GM21786 (cell line): ENCODE measurements around the gene MAMLD1.

ENCODE experiments used
- ATAC-seq: cut with Tn5 transposase; IDR thresholded peaks from one replicate; pipeline ENCODE4 v1.9.1; 2021; ENCODE audit not compliant: unreplicated experiment

Gene MAMLD1

DNA sequence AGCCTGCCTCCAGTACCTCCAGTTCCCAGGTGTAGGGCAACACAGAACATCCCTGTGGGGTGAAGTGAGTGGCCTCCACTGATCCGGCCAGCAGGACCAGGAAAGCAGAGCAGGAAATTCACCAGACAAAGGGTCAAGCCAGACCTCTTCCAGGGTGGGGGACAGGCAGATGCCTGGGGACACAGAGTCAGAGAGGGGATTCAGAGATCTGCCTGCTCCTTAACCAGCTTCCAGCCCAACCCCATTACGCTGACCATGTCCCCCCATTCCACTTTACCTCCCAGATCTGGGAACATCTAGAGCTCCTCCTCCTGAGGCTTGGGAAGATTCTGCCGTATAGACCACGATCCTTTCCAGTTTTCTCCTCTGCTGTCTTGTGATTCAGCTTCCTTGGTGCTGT lies 132.4 kb downstream of the MAMLD1 start:
- ATAC-seq: no peak

- no peak for ATAC-seq
Observed at GRCh38 chrX:150499240-150499639, 136.1 kb downstream of the MAMLD1 start.

DNA sequence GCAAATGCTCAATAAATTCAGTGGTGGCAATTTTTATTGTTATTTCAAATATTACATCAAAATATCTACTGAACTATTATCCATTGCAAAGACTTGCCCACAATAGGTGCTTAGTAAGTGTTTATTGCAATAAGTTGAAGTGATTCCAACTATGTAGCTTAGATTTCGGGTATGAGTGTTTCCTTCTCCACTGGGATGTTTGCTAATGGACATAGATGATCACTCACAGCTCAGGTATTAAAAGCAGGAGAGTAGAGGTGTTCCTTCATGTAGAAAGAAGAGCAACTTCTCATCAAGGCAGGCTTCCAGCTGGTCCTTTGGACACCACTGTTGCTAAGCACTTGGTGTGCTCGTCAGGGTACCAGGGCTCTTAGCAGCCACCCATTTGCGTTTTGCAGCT lies 139.0 kb downstream of the MAMLD1 start:
- no peak for ATAC-seq

DNA sequence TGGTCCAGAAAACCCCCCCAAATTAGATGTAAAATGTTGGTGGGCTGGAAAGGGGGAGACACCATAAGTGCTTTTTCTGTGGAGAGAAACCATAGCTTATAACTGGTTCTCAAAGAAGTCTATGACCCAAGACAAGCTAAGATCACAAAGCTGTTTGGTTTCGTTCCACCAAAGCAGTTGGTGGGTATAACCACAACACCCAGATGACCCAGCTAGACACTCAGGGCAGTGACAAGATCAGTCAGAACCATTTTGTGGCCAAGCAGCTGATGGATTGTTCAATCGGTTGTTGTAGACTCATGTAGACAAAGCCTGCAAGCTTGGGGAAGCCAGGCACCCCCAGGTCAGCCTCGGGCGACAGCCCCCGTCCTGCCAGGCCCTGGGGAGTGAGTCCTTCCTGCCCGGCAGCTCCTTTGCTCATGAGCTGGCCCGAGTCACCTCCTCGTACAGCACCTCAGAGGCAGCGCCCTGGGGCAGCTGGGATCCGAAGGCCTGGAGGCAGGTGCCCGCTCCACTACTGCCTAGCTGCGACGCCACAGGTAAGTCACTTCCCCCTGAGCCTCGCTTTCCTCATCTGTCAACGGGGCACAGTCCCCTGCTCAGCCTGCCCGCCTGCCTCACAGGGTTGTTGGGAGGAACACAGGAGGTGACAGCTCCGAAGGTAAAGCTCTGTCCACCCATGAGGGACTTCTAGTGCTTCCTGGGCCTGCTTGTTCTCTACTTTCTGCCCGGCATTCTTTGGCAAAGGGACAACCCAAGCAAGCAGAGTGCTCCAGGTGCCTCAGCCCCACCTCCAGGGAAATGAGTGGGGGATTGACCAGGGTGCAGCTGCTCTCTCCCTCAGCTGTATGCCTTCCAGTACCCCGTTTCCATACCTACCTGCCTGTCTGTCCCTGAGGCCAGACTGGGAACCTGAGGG lies 140.1 kb downstream of the MAMLD1 start:
- ATAC-seq: no peak

- no peak for ATAC-seq
Observed at GRCh38 chrX:150503898-150504219, 140.7 kb downstream of the MAMLD1 start.

DNA sequence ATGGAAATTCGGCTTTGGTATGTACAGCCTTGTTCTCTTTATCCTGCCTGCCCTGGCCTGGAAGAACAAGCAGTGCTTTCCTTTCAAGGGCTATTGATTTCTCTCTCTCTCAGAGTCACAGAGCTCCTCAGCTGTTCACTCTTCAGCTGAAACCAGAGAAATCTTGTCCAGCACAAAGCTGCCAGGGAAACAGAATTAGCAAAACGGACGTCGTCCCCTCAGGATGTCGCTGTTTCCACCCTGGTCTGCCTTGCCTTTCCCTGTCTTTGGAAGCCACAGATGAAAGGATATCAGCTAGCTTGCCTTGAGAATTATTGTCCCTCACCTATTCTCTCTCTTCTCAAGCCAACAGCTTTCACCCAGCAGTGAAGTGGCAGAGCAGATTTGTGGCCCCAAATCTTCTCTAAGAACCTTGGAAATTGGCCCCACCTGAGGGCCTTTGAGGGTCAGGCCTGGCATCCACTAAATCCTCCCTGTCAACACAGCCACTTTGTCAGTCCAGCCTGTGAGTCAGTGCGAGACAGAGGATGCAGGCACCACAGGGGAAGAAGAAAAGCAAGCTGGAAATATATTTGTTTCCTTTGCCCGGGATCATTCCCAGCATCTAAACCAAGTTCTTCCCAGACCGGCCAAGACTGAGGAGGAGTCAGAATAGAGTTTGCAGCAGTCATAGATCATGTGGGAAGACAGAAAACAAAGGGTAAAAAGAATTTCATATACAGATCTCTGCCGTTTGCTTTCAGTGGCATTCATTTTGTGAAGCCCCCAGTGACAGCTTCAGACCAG lies 141.5 kb downstream of the MAMLD1 start:
- no peak for ATAC-seq

DNA sequence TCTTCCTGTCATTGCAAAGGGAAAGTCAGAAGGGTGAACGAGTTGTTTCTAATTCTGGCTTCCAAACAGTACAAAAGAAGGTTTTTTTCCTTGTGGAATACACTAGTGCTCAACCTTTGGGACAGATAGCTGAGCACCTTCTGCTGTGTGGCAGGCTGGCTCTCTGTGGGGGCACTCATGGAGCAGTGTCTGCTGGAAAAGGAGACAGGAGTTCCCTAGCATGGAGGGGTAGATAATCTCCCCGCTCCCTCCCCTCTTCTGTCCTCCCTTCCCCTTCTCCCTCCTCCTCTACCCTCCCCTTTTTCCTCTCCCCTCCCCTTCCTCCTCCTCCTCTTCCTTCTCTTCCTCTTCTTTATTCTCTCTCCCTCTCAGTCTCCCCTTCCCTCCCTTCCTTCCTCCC lies 142.9 kb downstream of the MAMLD1 start:
- no peak for ATAC-seq

GRCh38 chrX:150506486-150506885 lies 143.4 kb downstream of the MAMLD1 start:
- no peak for ATAC-seq

DNA sequence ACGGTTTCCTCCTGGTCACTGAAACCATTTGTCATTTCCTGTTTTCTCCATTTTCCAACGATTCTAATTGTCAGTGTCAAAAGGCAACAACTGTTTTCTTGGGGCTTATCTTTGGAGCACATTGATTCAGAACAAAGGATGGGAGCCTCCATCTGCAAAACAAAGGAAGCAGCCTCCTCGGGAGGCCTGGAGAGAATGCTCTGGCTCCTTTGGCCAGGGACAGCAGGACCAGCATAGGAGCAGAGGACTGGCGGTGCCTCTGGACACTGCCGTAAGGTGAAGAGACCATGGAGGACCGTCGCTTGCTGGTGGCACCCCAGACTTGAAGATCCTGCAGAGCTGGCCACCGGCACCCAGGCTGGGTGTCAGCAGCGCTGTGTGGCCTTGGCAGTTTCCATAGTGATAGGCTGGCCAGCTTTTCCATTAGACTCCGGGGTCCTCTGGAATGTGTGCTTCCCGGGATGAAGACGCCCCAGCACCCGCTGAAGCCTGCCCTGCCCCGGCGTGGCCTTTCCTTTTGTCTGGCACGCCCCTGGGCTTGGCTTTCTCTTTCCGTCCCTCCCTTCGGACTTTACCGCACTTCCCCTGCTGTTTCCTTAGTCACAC lies 144.2 kb downstream of the MAMLD1 start:
- no peak for ATAC-seq

DNA sequence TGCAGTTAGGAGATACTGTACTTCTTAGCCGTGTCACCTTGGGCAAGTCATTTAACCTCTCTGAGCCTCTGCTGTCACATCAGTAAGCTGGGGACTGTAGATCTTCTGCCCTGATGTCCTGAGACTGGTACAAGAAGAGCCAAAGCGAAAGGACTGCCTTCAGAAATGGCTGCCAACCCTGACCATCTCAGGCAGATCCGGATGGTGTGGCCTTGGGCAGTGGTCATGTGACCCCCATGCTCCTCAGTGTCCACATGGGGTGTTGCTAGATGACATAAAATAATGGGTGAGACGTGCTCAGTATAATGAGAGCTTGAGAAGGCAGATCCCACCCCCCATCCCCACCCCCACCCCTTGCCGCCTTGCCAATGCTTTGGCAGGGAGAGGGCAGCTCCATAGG lies 144.9 kb downstream of the MAMLD1 start:
- no peak for ATAC-seq

DNA sequence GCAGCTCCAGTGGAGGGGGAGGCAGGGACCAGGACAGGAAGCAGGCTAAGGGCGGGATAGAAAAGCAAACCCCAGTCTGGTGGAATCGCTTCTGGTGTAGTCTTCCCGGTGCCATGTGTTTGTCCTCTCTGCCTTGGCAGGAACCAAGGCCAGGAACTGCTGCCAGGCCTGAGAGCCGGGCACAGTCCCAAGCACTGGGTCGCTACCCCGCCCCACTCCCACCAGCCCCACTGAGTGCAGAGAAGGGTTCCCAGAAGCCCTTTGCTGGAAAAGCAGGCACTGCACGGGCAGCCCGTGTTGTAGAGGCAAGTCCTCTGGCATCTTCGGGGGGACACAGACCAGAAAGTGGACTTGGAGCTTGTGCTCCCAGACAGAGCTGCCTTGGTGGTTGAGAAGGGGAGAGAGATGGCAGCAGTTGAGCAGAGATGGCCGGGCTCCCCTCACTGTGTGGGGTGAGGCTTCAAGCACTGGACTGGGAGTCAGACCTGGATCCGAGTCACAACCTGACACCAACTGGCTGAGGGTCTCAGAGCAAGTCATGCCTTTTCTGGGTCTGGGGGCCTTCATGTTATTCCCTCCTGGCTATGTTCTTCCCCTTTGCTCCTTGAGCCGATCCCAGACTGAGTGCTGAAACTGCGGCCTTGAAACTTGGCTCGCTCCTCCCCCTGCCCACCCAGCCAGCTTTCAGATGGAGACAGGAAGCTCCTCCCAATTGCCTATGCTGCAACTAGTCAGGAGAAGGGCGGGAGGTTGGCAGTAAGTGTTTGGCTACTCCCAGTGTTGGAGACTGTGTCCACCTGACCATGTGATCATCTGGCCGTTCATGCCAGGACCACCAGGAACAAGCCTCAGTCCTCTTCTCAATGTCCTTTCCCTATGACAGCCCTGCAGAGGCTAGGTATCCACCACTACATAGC lies 145.6 kb downstream of the MAMLD1 start:
- no peak for ATAC-seq

- no peak for ATAC-seq
Observed at GRCh38 chrX:150509703-150510102, 146.6 kb downstream of the MAMLD1 start.

DNA sequence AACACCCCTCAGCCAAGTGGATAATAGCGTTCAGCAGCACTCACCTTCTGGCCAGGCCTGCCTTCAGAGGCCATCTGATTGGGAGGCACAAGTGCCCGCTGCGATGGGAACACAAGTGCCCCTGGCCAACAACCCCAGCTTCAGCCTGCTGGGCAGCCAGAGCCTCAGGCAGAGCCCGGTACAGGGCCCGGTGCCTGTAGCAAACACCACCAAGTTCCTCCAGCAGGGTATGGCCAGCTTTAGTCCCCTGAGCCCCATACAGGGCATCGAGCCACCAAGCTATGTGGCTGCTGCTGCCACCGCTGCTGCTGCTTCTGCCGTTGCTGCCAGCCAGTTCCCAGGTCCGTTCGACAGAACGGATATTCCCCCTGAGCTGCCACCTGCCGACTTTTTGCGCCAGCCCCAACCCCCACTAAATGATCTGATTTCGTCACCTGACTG lies 149.4 kb downstream of the MAMLD1 start:
- ATAC-seq: no peak

- no peak for ATAC-seq
Observed at GRCh38 chrX:150513544-150513943, 150.4 kb downstream of the MAMLD1 start.

GRCh38 chrX:150514462-150514861 lies 151.3 kb downstream of the MAMLD1 start:
- ATAC-seq: no peak

DNA sequence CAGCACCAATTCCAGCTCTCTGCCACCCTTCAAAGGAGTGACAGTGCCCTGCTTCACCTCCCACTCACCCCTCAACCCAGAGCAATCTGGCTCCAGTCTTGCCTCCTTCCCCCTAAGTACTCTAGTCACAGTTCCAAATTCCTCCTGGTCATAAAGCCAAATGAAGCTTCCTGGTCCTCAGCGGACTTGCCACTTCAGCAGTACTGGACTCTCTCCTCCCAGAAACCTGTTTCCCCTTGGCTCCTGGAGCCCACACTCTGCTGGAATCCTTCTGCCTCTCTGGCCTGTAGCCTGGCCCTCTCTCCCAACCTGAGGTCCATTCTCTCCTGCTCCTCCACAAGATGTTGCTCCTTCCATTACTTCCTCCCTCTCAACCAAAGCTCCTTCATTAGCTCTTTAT lies 152.7 kb downstream of the MAMLD1 start:
- ATAC-seq: no peak

GRCh38 chrX:150517303-150517910 lies 154.3 kb downstream of the MAMLD1 start:
- no peak for ATAC-seq

- ATAC-seq: no peak
Observed at GRCh38 chrX:150522494-150522893, 159.4 kb downstream of the MAMLD1 start.

DNA sequence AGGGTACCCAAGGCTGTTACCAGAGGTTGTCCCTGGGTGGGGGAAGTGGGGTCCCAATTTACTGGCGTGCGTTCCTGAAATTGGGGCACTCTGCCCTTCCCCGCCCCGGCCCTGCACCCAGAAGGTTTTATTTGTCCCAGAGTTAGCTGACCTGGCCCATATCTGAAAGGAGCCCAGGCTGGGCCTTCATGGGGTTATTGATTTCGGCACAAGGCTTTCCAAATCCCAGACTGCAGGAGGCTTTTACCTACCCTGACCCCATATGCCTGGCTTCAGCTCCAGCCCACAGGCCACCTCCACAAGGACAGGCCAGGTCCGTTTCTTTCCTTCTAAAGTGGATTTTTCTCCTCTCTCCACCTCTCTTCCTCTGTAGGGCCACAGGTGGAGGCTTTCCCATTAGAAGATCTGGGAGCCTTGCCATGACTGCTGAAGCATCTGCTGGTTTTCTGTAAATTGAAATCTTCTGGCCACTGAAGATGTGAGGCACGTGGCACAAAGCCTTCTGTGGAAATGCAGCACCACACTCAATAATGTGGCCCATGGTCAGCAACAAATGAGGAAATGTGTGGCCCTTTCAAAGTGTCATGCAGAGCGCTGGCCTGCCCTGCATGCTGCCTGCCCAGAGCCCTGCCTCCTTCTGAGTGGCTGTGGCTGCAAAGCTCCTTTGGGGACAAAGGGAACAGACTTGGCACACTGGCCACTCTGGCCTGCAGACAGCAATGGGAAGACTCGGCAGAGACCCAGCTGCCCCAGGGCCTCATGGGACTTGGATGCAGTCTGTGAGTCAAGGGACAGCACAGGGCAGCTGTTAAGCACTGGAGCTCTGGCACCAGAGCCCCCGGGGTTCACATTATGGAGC lies 162.2 kb downstream of the MAMLD1 start:
- no peak for ATAC-seq
